Neural crest cell (in vitro differentiated cells): Measurements from ENCODE around the gene C1QTNF3. TPM values are rescaled to one million over a fixed set of nuclear protein-coding genes. Genes with fewer than 3 reads are reported as not detected.

ENCODE experiments used
- DNase-seq: peaks from one replicate; pipeline ENCODE4 v3.0.0; 2021; ENCODE audit warnings: low read depth, mixed read lengths, low spot score
- H3K27ac Mint-ChIP-seq: one replicate; pipeline ENCODE4 v1.8.0; 2021; ENCODE audit warnings: mild to moderate bottlenecking, mixed read lengths; ENCODE audit not compliant: unreplicated experiment
- H3K27me3 Mint-ChIP-seq: 2 replicates; pipeline ENCODE4 v1.8.0; 2021; ENCODE audit warnings: low read depth, mild to moderate bottlenecking, mixed read lengths
- H3K36me3 Mint-ChIP-seq: 2 replicates; pipeline ENCODE4 v1.8.0; 2021; ENCODE audit warnings: low read depth, mild to moderate bottlenecking, mixed read lengths
- H3K4me1 Mint-ChIP-seq: 2 replicates; pipeline ENCODE4 v1.8.0; 2021; ENCODE audit warnings: mixed read lengths
- H3K4me3 Mint-ChIP-seq: one replicate; pipeline ENCODE4 v1.8.0; 2021; ENCODE audit warnings: mild to moderate bottlenecking, mixed read lengths
- H3K9me3 Mint-ChIP-seq: 2 replicates; pipeline ENCODE4 v1.8.0; 2021; ENCODE audit warnings: mixed read lengths
- CTCF ChIP-seq: fragments of 200-600 bp; sonication (generic); conservative IDR thresholded peaks from 2 replicates; pipeline ENCODE4 v1.5.0; 2021; ENCODE audit warnings: antibody characterized with exemption, mild to moderate bottlenecking
- total RNA-seq: library from RNA; stranded (reverse); gene quantifications from 2 replicates; pipeline ENCODE4 v1.2.1, GENCODE V29; 2021

The C1QTNF3 gene
- total RNA-seq, 1 donor from 2014 or later, result 7.7 TPM

- H3K4me1 Mint-ChIP-seq, result no peaks in the 10 kb centered on the region
- H3K36me3 Mint-ChIP-seq, result peaks cover 28% of the 10 kb centered on the region
- peak overlapping the region; percentile 58 for H3K27ac Mint-ChIP-seq
- TF ChIP-seq CTCF, result no peak
- no peak for DNase-seq
- H3K27me3 Mint-ChIP-seq, result no peaks in the 10 kb centered on the region
- H3K4me3 Mint-ChIP-seq, result no peak overlapping the region
- H3K9me3 Mint-ChIP-seq, result no peaks in the 10 kb centered on the region
These were observed 21.7 kb downstream of the C1QTNF3 start for GRCh38 chr5:34021334-34021733.

GRCh38 chr5:34020726-34021125 is 22.3 kb downstream of the C1QTNF3 start:
- no peak overlapping the region for H3K27ac Mint-ChIP-seq
- H3K36me3 Mint-ChIP-seq, result peaks cover 25% of the 10 kb centered on the region
- H3K27me3 Mint-ChIP-seq, result no peaks in the 10 kb centered on the region
- no peaks in the 10 kb centered on the region for H3K4me1 Mint-ChIP-seq
- H3K9me3 Mint-ChIP-seq, result no peaks in the 10 kb centered on the region
- no peak overlapping the region for H3K4me3 Mint-ChIP-seq
- DNase-seq, result no peak
- no peak for TF ChIP-seq CTCF

GRCh38 chr5:34017254-34017653 is 25.8 kb downstream of the C1QTNF3 start:
- Mint-ChIP-seq H3K36me3 (peaks cover 17% of the 10 kb centered on the region), H3K4me3 (no peak overlapping the region), H3K27ac (no peak overlapping the region), H3K9me3 (no peaks in the 10 kb centered on the region), H3K4me1 (no peaks in the 10 kb centered on the region), H3K27me3 (no peaks in the 10 kb centered on the region)
- no peak for DNase-seq
- TF ChIP-seq CTCF, result no peak

GRCh38 chr5:34016750-34017149 is 26.3 kb downstream of the C1QTNF3 start:
- Mint-ChIP-seq H3K9me3 (no peaks in the 10 kb centered on the region), H3K27me3 (no peaks in the 10 kb centered on the region), H3K36me3 (peaks cover 15% of the 10 kb centered on the region), H3K4me1 (no peaks in the 10 kb centered on the region), H3K4me3 (no peak overlapping the region), H3K27ac (no peak overlapping the region)
- no peak for DNase-seq
- TF ChIP-seq CTCF, result no peak

- Mint-ChIP-seq H3K4me1 (no peaks in the 10 kb centered on the region), H3K36me3 (peaks cover 11% of the 10 kb centered on the region), H3K4me3 (no peak overlapping the region), H3K27ac (no peak overlapping the region), H3K9me3 (no peaks in the 10 kb centered on the region), H3K27me3 (no peaks in the 10 kb centered on the region)
- TF ChIP-seq CTCF, result no peak
- DNase-seq, result no peak
These were observed 26.8 kb downstream of the C1QTNF3 start for GRCh38 chr5:34016222-34016621.
